Panc1 (cell line): ENCODE measurements around the gene SYNPO.
A peak's percentile ranks its signal among the peaks of the same experiment; 100 is the strongest.

Experiments used
- CTCF ChIP-seq: fragments of 450-650 bp; IDR thresholded peaks from 2 replicates; pipeline ENCODE4 v1.5.1; 2017; ENCODE audit warnings: mild to moderate bottlenecking
- POLR2AphosphoS5 ChIP-seq: IDR thresholded peaks from 2 replicates; pipeline ENCODE4 v1.6.1; 2012; ENCODE audit warnings: mild to moderate bottlenecking, low read depth, low read length, moderate library complexity

- TF ChIP-seq CTCF = no peak
- peak; percentile 73; the same call in 1 of the 2 replicates for TF ChIP-seq POLR2AphosphoS5
These were observed at the start of gene SYNPO for GRCh38 chr5:150640311-150641005.
